Stimulated activated naive CD8-positive, alpha-beta T cell treated with anti-CD3 and anti-CD28 coated beads, Interleukin-15, Interleukin-2, amounts not matched to agents 100 ng/mL and 50 ng/mL, for 24 hours (primary cell): ENCODE results near the gene KCNN4.

ENCODE experiments used
- H3K27ac Mint-ChIP-seq: one replicate; pipeline ENCODE4 v1.8.0; 2021; ENCODE audit warnings: mild to moderate bottlenecking, mixed read lengths
- H3K27me3 Mint-ChIP-seq: one replicate; pipeline ENCODE4 v1.8.0; 2021; ENCODE audit warnings: mixed read lengths
- H3K36me3 Mint-ChIP-seq: one replicate; pipeline ENCODE4 v1.8.0; 2021; ENCODE audit warnings: low read depth, mixed read lengths
- H3K4me1 Mint-ChIP-seq: one replicate; pipeline ENCODE4 v1.8.0; 2021; ENCODE audit warnings: low read depth, mixed read lengths
- H3K4me3 Mint-ChIP-seq: one replicate; pipeline ENCODE4 v1.8.0; 2021; ENCODE audit warnings: mild to moderate bottlenecking, mixed read lengths
- H3K9me3 Mint-ChIP-seq: one replicate; pipeline ENCODE4 v1.8.0; 2021; ENCODE audit warnings: mixed read lengths

The KCNN4 gene

DNA sequence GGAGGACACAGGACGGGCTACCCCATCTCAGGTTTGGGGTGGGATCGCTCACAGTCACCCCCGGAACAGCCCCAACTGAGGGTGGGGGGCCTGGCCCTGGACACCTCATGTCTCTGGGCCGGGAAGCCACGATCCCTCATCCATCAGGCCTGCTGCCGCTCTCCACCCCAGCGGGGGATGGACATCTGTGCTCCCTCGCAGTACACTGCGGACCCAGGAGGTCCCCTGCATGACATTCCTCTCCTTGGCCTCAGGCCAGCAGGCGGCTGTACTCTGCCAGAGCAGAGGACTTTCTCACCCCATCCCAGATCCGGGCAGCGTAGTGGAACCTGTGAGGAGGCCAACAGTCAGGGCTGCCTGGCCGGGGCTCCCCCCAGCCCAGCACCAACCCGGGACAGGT lies 49.4 kb downstream of the KCNN4 start:
- Mint-ChIP-seq H3K9me3 (no peaks in the 10 kb centered on the region), H3K4me3 (no peak overlapping the region), H3K4me1 (no peaks in the 10 kb centered on the region), H3K27ac (no peak overlapping the region), H3K27me3 (no peaks in the 10 kb centered on the region), H3K36me3 (peaks cover 64% of the 10 kb centered on the region)

DNA sequence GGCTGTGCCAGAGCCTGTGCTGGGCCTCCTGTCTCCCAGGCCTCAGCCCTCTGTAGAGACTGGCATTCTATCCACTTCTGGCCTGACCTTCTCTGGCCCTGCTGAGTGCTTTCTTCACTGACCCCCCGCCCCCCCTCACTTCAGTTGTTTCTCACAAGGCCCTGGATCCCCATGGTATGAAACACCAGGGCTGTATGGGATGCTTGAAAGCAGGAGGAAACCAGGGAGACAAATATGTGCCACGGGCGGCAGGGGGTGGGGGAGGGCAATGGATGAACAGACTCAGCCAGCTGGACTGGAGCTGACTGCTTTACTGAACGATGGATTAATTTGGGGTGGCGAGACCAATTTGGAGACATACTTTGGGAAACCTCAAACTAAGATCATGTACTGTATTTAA lies 50.9 kb downstream of the KCNN4 start:
- Mint-ChIP-seq H3K27me3 (no peaks in the 10 kb centered on the region), H3K4me1 (peaks cover 11% of the 10 kb centered on the region), H3K4me3 (no peak overlapping the region), H3K9me3 (no peaks in the 10 kb centered on the region), H3K27ac (no peak overlapping the region), H3K36me3 (peaks cover 54% of the 10 kb centered on the region)

DNA sequence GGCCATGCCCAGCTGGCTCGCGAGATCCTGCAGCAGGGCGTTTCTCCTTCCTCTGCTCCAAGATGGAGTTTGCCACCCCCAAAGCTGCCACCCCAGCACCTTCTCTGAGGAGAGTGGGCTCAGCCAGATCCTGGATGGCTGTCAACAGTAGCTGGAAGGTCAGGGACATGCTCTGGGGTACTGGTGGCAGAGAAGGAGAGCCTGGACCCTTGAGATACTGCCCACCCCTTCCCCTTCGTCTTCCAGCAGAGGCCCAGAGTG lies 53.2 kb downstream of the KCNN4 start:
- Mint-ChIP-seq H3K36me3 (peaks cover 34% of the 10 kb centered on the region), H3K27me3 (no peaks in the 10 kb centered on the region), H3K4me1 (peaks cover 11% of the 10 kb centered on the region), H3K4me3 (no peak overlapping the region), H3K27ac (no peak overlapping the region), H3K9me3 (no peaks in the 10 kb centered on the region)

DNA sequence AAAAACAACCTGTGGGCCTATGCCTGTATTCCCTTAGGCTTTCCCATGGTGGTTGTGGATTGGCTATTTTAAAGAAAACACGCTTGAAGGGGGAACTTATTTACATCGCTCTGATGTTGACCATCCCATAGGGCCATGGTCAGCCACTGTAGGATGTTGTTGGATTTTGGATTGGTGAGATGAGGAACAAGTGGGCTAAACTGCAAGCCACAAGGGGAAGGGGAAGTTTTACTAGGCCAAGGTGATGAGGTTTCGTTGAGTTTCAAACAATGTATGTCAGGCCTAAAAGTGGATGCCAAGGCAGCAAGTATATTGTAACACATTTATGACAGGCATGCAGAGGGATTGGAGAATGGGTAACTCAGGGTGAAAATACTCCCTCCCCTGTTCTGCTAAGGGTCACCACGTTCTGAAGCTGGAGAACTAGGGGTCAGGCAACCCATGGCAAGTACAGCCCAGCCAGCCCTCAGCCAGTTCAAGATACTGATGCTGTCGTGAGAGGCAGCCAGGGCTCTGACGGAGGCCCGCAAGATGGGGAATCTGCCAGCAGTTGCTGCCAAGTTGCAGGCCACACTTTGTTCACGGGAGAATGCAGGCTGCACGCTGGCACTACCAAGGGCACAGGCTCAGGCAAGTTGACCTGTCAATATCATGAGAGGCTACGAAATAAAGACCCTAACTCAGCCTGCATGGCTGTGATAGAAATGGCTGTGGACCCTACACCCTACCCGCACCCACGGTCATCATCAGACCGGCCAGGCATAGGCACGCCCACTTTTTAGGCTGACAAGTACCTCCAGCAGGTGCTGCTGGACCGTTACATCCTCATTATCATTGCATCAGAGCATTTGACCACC lies 53.8 kb downstream of the KCNN4 start:
- Mint-ChIP-seq H3K4me3 (no peak overlapping the region), H3K9me3 (no peaks in the 10 kb centered on the region), H3K27me3 (no peaks in the 10 kb centered on the region), H3K4me1 (peaks cover 11% of the 10 kb centered on the region), H3K27ac (no peak overlapping the region), H3K36me3 (peaks cover 29% of the 10 kb centered on the region)

DNA sequence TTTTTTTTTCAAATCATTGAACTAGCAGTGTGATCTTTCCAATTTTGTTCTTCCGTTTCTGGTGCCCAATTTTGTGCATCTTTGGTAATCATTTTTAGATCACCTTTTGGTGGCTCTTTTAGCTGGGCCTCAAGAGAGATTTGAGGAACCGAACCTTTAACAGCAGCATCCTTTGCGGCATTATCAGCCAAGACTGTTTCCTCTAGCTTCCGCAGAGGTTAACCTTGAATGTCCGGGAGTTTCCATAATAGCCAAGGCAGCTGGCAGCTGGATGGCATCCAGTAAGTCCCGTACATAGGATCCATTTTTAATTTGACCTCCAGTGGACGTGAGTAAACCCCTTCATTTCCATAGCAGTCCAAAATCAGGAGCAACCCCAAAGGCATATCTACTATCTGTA lies 55.3 kb downstream of the KCNN4 start:
- peaks cover 21% of the 10 kb centered on the region for H3K36me3 Mint-ChIP-seq
- H3K27me3 Mint-ChIP-seq: no peaks in the 10 kb centered on the region
- H3K4me1 Mint-ChIP-seq: peaks cover 11% of the 10 kb centered on the region
- H3K4me3 Mint-ChIP-seq: no peak overlapping the region
- H3K27ac Mint-ChIP-seq: peak overlapping the region; percentile 14
- H3K9me3 Mint-ChIP-seq: no peaks in the 10 kb centered on the region

DNA sequence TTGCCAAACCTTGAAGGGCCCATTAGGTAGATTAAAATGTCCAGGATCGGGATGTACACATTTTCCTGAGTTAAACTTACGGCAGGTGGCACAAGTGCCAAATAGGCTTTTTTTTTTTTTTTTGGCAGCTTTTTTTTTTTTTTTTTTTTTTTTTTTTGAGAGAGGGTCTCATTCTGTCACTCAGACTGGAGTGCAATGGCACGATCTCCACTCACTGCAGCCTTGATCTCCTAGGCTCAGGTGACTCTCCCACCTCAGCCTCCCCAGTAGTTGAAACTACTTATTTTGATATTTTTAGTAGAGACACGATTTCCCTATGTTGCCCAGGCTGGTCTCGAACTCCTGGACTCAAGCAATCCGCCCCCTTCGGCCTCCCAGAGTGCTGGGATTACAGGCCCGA lies 55.9 kb downstream of the KCNN4 start:
- no peak overlapping the region for H3K27ac Mint-ChIP-seq
- peaks cover 16% of the 10 kb centered on the region for H3K36me3 Mint-ChIP-seq
- H3K27me3 Mint-ChIP-seq: no peaks in the 10 kb centered on the region
- H3K4me1 Mint-ChIP-seq: peaks cover 11% of the 10 kb centered on the region
- no peak overlapping the region for H3K4me3 Mint-ChIP-seq
- no peaks in the 10 kb centered on the region for H3K9me3 Mint-ChIP-seq

DNA sequence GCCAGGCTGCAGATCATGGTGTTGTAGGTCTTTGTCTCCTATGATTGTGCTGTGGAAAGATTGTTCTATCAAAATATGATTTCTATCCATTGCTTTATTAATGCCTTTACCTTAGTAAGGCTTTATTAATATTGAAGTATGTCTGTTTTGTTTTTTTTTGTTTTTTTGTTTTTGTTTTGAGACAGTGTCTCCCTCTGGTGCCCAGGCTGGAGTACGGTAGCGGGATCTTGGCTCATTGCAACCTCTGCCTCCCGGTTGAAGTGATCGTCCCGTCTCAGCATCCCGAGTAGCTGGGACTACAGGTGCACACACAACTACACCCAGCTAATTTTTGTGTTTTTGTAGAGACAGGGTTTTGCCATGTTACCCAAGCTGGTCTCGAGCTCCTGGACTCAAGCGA lies 57.2 kb downstream of the KCNN4 start:
- Mint-ChIP-seq H3K4me3 (no peak overlapping the region), H3K4me1 (peaks cover 11% of the 10 kb centered on the region), H3K27me3 (no peaks in the 10 kb centered on the region), H3K9me3 (no peaks in the 10 kb centered on the region), H3K27ac (no peak overlapping the region), H3K36me3 (peaks cover 7% of the 10 kb centered on the region)

DNA sequence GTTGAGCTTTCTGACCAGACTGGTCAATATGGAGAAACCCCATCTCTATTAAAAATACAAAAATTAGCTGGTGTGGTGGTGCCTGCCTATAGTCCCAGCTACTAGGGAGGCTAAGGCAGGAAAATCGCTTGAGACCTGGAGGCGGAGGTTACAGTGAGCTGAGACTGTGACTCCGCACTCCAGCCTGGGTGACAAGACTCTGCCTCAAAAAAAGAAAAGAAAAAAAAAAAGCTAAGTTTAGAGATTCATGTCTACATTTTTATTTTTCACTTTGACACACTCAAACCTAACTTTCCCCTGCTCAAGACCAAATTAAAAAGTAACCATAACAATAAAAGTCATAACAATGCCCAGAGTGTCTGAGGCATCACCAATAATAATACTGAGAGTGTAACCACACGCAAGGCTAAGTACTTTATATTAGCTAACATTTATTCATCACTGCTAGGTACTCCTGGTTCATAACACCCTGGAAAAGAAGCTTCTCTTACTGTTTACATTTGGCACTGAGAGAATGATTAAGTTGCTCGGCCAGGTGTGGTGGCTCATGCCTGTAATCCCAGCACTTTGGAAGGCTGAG lies 59.2 kb downstream of the KCNN4 start:
- no peak overlapping the region for H3K4me3 Mint-ChIP-seq
- H3K4me1 Mint-ChIP-seq: peaks cover 11% of the 10 kb centered on the region
- H3K36me3 Mint-ChIP-seq: no peaks in the 10 kb centered on the region
- no peaks in the 10 kb centered on the region for H3K27me3 Mint-ChIP-seq
- H3K27ac Mint-ChIP-seq: no peak overlapping the region
- H3K9me3 Mint-ChIP-seq: no peaks in the 10 kb centered on the region

DNA sequence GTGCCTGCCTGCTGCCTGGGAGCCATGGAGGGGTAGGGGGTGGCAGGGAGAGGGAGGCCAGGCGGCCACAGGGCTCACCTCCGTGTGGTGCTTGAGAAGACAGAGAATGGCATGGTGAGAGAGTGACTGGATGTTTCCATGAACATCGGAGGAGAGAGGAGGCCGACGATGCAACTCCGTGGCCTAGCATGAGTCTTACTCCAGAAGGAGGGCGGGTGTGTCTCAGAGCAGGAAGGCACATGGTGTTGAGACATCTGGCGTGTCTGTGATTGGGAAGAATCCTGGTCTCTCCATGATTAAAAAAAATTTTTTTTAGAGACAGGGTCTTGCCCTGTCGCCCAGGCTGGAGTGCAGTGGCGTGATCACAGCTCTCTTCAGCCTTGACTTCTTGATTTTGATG lies 59.8 kb downstream of the KCNN4 start:
- H3K27ac Mint-ChIP-seq: no peak overlapping the region
- H3K9me3 Mint-ChIP-seq: no peaks in the 10 kb centered on the region
- no peaks in the 10 kb centered on the region for H3K36me3 Mint-ChIP-seq
- no peak overlapping the region for H3K4me3 Mint-ChIP-seq
- peaks cover 8% of the 10 kb centered on the region for H3K4me1 Mint-ChIP-seq
- no peaks in the 10 kb centered on the region for H3K27me3 Mint-ChIP-seq

DNA sequence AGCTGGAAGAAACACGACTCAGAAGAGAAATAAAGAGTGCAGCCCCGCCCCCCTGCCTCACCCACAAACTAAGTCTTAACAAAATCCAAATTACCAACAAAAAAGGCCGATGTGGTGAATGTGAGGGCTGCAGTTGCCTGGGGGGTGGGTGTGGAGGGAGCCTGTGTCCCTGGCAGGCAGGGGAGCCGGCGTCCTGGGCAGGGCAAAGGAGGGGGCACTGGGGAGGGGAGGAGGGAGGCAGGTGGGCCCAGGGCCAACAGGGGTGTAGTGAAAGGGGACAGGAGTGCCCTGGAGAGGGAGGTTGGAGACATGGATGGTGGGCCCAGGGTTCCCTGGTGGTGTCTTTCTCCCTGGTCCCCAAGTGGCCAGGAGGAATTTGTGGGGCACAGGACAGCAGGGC lies 60.9 kb downstream of the KCNN4 start:
- Mint-ChIP-seq H3K27ac (no peak overlapping the region), H3K36me3 (no peaks in the 10 kb centered on the region), H3K4me3 (no peak overlapping the region), H3K4me1 (no peaks in the 10 kb centered on the region), H3K27me3 (no peaks in the 10 kb centered on the region), H3K9me3 (no peaks in the 10 kb centered on the region)

DNA sequence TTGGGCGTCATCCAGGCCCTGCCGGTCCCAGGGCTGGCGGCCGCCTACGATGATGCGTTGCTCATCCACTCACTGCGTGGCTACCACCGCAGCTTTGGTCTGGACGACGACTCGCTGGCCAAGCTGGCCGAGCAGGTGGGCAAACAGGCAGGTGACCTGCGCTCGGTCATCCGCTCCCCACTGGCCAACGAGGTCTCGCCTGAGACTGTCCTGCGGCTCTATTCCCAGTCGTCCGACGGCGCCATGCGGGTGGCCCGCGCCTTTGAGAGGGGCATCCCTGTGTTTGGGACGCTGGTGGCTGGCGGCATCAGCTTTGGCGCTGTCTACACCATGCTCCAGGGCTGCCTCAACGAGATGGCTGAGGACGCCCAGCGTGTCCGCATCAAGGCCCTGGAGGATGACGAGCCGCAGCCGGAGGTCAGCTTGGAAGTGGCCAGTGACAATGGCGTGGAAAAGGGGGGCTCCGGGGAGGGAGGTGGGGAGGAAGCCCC lies 61.4 kb downstream of the KCNN4 start:
- H3K27me3 Mint-ChIP-seq: no peaks in the 10 kb centered on the region
- H3K4me3 Mint-ChIP-seq: no peak overlapping the region
- no peaks in the 10 kb centered on the region for H3K36me3 Mint-ChIP-seq
- no peak overlapping the region for H3K27ac Mint-ChIP-seq
- no peaks in the 10 kb centered on the region for H3K9me3 Mint-ChIP-seq
- H3K4me1 Mint-ChIP-seq: no peaks in the 10 kb centered on the region

DNA sequence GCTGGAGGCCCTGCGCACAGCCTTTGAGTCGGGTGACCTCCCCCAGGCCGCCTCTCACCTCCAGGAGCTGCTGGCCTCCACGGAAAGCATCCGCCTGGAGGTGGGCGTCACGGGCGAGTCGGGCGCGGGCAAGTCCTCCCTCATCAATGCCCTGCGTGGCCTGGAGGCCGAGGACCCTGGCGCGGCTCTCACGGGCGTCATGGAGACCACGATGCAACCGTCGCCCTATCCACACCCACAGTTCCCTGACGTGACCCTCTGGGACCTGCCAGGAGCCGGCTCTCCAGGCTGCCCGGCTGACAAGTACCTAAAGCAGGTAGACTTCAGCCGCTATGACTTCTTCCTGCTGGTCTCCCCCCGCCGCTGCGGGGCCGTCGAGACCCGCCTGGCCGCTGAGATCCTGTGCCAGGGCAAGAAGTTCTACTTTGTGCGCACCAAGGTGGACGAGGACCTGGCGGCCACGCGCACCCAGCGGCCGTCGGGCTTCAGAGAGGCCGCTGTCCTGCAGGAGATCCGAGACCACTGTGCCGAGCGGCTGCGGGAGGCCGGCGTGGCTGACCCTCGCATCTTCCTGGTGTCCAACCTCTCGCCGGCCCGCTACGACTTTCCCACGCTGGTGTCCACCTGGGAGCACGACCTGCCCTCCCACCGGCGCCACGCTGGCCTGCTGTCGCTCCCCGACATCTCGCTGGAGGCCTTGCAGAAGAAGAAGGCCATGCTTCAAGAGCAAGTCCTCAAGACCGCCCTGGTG lies 62.0 kb downstream of the KCNN4 start:
- Mint-ChIP-seq H3K4me1 (no peaks in the 10 kb centered on the region), H3K9me3 (no peaks in the 10 kb centered on the region), H3K27ac (no peak overlapping the region), H3K4me3 (no peak overlapping the region), H3K36me3 (no peaks in the 10 kb centered on the region), H3K27me3 (no peaks in the 10 kb centered on the region)
